ENCODE data around the gene SLC34A3. TPM values are rescaled to one million over a fixed set of nuclear protein-coding genes. Genes with fewer than 3 reads are reported as not detected.

The SLC34A3 gene
- total and polyA plus RNA-seq, 2 of the 8 experiments (the other 6 are each of a cell fraction or from before 2014, with no cell fraction given) = 0.08 TPM; not detected in 1

GRCh38 chr9:137233143-137233980, 2.7 kb downstream of the SLC34A3 start:
- H3K27ac ChIP-seq (ENCODE audit: low read depth, low read length) = no peak overlapping the region
- no peak overlapping the region for H2BK20ac ChIP-seq (ENCODE audit: low read length)
- H3K79me2 ChIP-seq (ENCODE audit: control insufficient read depth in 1 of 2, insufficient read depth in 2 of 2, low read length in 2 of 2) = no peaks in the 10 kb centered on the region
- H3K4me2 ChIP-seq (ENCODE audit: insufficient read depth in 1 of 2, low read depth in 2 of 2, low read length in 2 of 2) = no peak overlapping the region
- H2BK15ac ChIP-seq (ENCODE audit: low read length) = no peak overlapping the region
- H4K8ac ChIP-seq (ENCODE audit: extremely low read depth, insufficient read depth, low read length) = peak overlapping the region; percentile 51; the same call in 1 of the 2 replicates
- peaks cover under 1 to 6% of the 10 kb centered on the region in 2 experiments for H4K20me1 ChIP-seq (replicated peaks in 1 of 2; ENCODE audit: control insufficient read depth in 1 of 2, insufficient read depth in 2 of 2, low read length in 2 of 2)
- peaks cover 0 to 17% (median 8%) of the 10 kb centered on the region in 4 experiments; a peak in 6 of 7 replicates for H3K4me1 ChIP-seq (replicated peaks in 1 of 4; ENCODE audit: control insufficient read depth in 3 of 4, insufficient read depth in 4 of 4, low read length in 3 of 4)
- ChIA-PET POLR2A (ENCODE audit: partially characterized antibody) (interaction anchor here (0.6 to 69.9 kb wide), 3 partner anchors 2 to 534 kb away, joined by 3 to 1462 read pairs (median 1462); partner anchors contain the start of genes CYSRT1, NDOR1, NELFB and RNF208), CTCF (ENCODE audit: partially characterized antibody) (interaction anchor here (0.6 to 20.2 kb wide), 8 partner anchors 11 to 204 kb away, joined by 3 to 204 read pairs (median 4); partner anchors contain the start of genes ANAPC2, NDOR1, SSNA1 and TMEM203)
- DNase-seq (ENCODE audit: low read depth in 1 of 2, low spot score in 2 of 2) = no peak
- no peak overlapping the region for H3K4ac ChIP-seq (replicated peaks; ENCODE audit: insufficient read length, low read depth, low read length)
- no peaks in the 10 kb centered on the region; a peak in 1 of 7 replicates for H3K27me3 ChIP-seq (replicated peaks in 1 of 4; ENCODE audit: control insufficient read depth in 3 of 4, extremely low read depth in 1 of 4, insufficient read depth in 3 of 4, low read length in 3 of 4)
- no peak overlapping the region for H2AFZ ChIP-seq (ENCODE audit: low read length)
- no peak overlapping the region for H3K56ac ChIP-seq (replicated peaks; ENCODE audit: insufficient read length, low read depth, low read length)
- no peaks in the 10 kb centered on the region for H3K9me3 ChIP-seq (ENCODE audit: insufficient read depth in 2 of 2, low read depth in 1 of 2, low read length in 1 of 2)
- H2BK120ac ChIP-seq (replicated peaks; ENCODE audit: low read depth, low read length) = no peak overlapping the region
- no peak overlapping the region for H4K5ac ChIP-seq (ENCODE audit: insufficient read length, low read depth, low read length)
- no peak overlapping the region for H2AK5ac ChIP-seq (ENCODE audit: low read depth, low read length)
- FAIRE-seq = no peak
- no peak overlapping the region for H3K23ac ChIP-seq (ENCODE audit: insufficient read length)
- H3K79me1 ChIP-seq (ENCODE audit: low read depth, low read length) = no peaks in the 10 kb centered on the region
- no peak overlapping the region for H3K14ac ChIP-seq (ENCODE audit: insufficient read length)
- no peak overlapping the region for H4K91ac ChIP-seq (replicated peaks; ENCODE audit: insufficient read length, low read length)
- 84% methylated on average over 15 of the region's 40 CpGs; no CpG with 5 or more reads in 1 of the 2 experiments for WGBS, 2 experiments (ENCODE audit: extremely low coverage in 1 of 2, insufficient coverage in 1 of 2, insufficient read length in 1 of 2, insufficient replicate concordance in 2 of 2, low coverage in 1 of 2, low lambda C conversion rate in 2 of 2, missing lambda C conversion rate in 1 of 2)
- no peak for TF ChIP-seq KDM5A (IDR thresholded peaks at IDR 0.05; ENCODE audit: low read length)
- no peak for TF ChIP-seq POLR2A (IDR thresholded peaks at IDR 0.05; ENCODE audit: control extremely low read depth in 1 of 2, low read depth in 2 of 2, low read length in 2 of 2)
- TF ChIP-seq CBX5 (IDR thresholded peaks at IDR 0.05; ENCODE audit: low read depth, low read length) = no peak
- TF ChIP-seq NRF1 (IDR thresholded peaks at IDR 0.05; ENCODE audit: low read depth, low read length) = no peak
- no peak for TF ChIP-seq HDAC6 (IDR thresholded peaks at IDR 0.05; ENCODE audit: low read depth, low read length)
- H3K23me2 ChIP-seq (ENCODE audit: low read depth, low read length) = no peaks in the 10 kb centered on the region
- no peak overlapping the region for H2BK12ac ChIP-seq (ENCODE audit: low read depth, low read length)
- no peak overlapping the region for H3K4me3 ChIP-seq (ENCODE audit: extremely low read depth in 1 of 4, insufficient read depth in 2 of 4, low read depth in 3 of 4, low read length in 4 of 4)
- no peak overlapping the region for H2BK5ac ChIP-seq (ENCODE audit: low read depth, low read length)
- H3K36me3 ChIP-seq (ENCODE audit: control insufficient read depth in 2 of 4, insufficient read depth in 4 of 4, low read length in 3 of 4) = no peaks in the 10 kb centered on the region
- H3K18ac ChIP-seq (ENCODE audit: extremely low read depth, low read length) = no peak overlapping the region
- no peak overlapping the region for H3K9ac ChIP-seq (replicated peaks in 1 of 4; ENCODE audit: extremely low read depth in 1 of 4, low read depth in 3 of 4, low read length in 3 of 4)

Data from H1 (cell line).